GM15510 (cell line): Measurements from ENCODE around the gene TREM2.

Source experiments
- POLR2A ChIP-seq: IDR thresholded peaks from 3 replicates; pipeline ENCODE4 v1.6.1; 2011; ENCODE audit warnings: borderline replicate concordance; ENCODE audit not compliant: insufficient read length; ENCODE audit errors: extremely low read depth

Gene TREM2

GRCh38 chr6:41150671-41151070, 12.2 kb downstream of the TREM2 start:
- no peak for TF ChIP-seq POLR2A

- TF ChIP-seq POLR2A, result no peak
Observed at GRCh38 chr6:41147917-41148316, 15.0 kb downstream of the TREM2 start.

GRCh38 chr6:41136911-41137310, 26.0 kb downstream of the TREM2 start:
- no peak for TF ChIP-seq POLR2A

GRCh38 chr6:41135062-41135832, 27.7 kb downstream of the TREM2 start:
- TF ChIP-seq POLR2A, result no peak

- TF ChIP-seq POLR2A, result no peak
Observed at GRCh38 chr6:41132254-41132653, 30.7 kb downstream of the TREM2 start.

- TF ChIP-seq POLR2A, result no peak
Observed at GRCh38 chr6:41125282-41125681, 37.6 kb downstream of the TREM2 start.

GRCh38 chr6:41122918-41123317, 40.0 kb downstream of the TREM2 start:
- no peak for TF ChIP-seq POLR2A

GRCh38 chr6:41122373-41122772, 40.5 kb downstream of the TREM2 start:
- TF ChIP-seq POLR2A, result no peak

- TF ChIP-seq POLR2A, result no peak
Observed at GRCh38 chr6:41120058-41120457, 42.9 kb downstream of the TREM2 start.

GRCh38 chr6:41119508-41119907, 43.4 kb downstream of the TREM2 start:
- TF ChIP-seq POLR2A, result no peak

GRCh38 chr6:41111017-41111416, 51.9 kb downstream of the TREM2 start:
- TF ChIP-seq POLR2A, result no peak
